ENCODE data around the gene VWF.

GRCh38 chr12:5912437-5913334 lies 211.8 kb downstream of the VWF start:
- no peak for TF ChIP-seq CTCF (IDR thresholded peaks at IDR 0.05)
- TF ChIP-seq EZH2 (IDR thresholded peaks at IDR 0.05; ENCODE audit: borderline replicate concordance, insufficient read depth, low read depth, low read length, poor library complexity, severe bottlenecking), result no peak
